Medulla oblongata (tissue), 1 donor: ENCODE measurements around the gene DNM2.
A peak's percentile ranks its signal among the peaks of the same experiment; 100 is the strongest.
"Not testable (repeated sequence)": the region's sequence is repeated elsewhere in the genome, so short reads cannot be mapped to it uniquely, and the experiment has no call there.

ENCODE experiments used
- DNase-seq: peaks from one replicate; pipeline ENCODE4 v3.0.0-alpha.2; 2015; ENCODE audit errors: extremely low spot score

The DNM2 gene

DNA sequence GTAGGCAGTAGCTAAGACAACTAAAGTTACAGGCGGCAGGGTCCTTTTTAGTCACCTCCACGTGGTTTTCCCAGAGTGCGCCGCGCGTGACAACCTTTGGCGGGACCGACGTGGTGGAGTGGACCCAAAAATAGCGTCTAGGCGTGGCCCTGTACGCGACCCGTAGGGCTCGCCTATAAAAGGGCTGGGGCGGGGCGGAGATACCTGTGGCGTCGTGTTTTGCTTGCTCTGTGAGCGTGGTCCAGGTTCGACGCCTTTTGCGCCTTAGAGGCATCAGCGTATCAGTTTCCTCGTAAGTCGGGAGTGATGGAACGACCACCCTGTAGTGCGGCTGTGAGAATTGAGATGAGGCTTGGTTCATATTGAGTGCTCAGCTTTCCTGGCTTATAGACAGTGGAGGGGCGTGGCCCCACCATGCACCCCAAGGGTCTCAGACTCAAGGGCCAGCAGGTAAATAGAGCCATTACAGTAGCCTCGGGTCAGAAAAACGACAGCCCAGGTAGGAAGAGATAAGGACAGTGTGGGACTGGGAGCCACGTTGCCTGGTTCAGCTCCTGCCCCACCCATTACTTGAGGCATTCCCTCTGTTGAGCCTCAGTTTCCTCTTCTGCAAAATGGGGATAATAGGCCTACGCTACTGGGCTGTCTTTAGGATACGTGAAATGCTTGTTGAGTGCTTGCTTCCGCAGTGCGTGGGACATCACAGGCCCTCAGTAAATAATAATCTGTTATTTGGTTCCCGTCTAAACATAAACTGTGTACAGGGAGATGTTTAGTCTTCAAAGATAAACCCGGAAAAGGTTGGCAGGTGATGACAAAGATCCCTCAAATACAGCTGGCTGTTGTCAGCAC lies 118.8 kb downstream of the DNM2 start:
- DNase-seq: no peak

DNA sequence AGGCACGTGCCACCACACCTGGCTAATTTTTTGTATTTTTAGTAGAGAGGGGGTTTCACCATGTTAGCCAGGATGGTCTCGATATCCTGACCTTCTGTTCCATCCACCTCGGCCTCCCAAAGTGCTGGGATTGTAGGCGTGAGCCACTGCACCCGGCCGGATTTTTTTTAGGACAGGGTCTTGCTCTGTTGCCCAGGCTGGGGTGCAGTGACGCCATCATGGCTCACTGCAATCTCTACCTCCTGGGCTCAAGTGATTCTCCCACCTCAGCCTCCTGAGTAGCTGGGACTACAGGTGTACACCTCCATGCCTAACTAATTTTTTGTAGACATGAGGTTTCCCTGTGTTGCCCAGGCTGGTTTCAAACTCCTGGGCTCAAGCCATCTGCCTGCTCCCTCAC lies 119.8 kb downstream of the DNM2 start:
- DNase-seq: not testable (repeated sequence)

DNA sequence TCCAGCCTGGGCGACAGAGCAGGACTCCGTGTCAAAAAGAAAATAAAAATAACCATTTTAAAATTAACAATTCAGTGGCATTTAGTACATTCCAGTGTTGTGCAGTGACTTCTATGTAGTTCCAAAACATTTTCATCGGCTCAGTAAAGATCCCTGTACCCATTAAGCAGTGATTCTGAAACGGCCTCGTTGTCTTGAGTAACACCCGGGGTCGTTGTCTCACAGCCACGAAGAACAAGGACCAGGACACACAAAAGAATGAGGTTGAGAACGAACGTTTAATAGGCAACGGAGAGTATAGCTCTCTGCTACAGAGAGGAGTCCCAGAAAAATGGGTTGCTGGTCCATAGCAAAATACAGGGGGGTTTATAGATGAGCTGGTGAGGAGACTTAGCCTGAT lies 120.5 kb downstream of the DNM2 start:
- DNase-seq: no peak

DNA sequence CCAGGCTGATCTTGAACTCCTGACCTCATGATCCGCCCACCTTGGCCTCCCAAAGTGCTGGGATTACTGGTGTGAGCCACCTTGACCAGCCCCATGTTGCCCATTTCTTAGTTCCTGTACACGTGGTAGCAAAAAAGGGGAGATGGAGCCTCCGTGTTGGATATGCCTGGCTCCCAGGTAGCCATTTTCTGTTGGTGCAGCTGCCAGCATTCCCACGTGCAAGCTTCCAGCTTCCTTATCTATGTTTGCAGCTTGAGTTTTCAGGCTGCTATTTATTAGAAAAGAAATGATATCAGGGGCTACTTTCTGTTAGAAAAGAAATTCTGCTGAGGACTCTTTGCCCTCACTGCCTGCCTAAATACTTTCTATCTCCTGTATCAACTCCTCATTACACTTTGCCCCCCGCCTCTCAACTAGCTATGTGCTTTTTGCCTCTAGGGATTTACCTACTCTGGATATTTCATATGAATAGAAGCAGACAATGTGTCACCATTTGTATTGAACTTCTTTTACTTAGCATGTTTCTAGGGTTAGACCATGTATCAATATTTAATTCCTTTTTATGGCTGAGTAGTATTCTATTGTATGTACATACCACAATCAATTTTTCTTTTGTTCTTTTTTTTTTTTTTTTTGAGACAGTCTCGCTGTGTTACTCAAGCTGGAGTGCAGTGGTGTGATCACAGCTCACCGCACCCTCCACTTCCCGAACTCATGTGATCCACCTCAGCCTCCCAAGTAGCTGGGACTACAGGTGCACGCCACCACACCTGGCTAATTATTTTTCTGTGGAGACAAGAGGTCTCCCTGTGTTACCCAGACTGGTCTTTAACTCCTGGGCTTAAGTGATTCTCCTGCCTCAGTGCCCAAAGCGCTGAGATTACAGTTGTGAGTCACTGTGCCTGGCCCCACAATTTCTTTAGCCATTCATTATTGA lies 121.5 kb downstream of the DNM2 start:
- DNase-seq: no peak

DNA sequence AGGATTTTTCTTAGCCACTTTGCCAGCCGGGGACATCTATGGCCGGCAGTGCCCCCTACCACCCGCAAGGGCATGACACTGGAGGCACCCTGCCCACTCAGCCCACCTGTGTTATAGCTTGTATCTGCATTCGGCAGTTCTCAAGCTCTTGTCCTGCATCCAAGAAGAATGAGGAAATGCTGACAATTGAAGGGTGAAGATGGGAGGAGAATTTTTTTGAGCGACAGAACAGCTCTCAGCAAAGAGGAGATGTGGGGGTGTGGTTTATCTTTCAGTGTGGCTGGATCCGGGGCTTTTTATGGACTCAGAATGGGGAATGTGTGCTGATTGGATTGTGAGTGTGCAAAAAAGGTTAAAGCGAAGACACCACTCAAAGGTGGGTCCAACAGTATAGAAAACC lies 124.9 kb downstream of the DNM2 start:
- DNase-seq: no peak

DNA sequence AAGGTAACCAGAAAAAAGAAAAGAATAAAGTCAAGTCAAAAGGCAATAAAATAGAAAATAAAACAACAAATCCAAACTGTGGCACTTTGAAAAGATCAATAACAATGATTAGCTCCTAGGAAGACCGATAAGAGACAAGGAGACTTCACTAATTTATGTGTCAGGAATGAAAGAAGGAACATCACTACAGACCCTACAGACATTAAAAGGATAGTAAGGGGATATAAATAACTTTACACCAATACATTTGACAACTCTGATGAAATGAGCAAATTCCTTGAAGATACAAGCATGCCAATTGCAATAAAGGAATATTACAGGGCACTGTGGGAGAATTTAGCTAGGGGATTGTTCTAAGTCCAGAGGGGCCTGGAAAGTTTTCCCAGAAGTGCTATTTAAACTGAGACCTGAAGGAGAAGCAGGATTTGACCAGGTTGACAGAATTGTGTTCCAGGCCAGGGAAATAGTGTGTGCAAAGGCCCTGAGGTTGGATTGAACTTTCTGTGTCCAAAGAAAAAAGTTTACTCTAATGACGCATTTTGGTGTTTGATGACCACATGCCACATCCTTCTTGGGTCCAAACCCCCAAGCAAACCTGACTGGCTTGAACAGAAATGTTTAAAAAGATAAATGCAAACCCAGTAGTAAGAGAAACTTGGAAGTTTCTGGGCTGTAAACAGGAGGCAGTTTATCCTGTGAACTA lies 128.8 kb downstream of the DNM2 start:
- no peak for DNase-seq

DNA sequence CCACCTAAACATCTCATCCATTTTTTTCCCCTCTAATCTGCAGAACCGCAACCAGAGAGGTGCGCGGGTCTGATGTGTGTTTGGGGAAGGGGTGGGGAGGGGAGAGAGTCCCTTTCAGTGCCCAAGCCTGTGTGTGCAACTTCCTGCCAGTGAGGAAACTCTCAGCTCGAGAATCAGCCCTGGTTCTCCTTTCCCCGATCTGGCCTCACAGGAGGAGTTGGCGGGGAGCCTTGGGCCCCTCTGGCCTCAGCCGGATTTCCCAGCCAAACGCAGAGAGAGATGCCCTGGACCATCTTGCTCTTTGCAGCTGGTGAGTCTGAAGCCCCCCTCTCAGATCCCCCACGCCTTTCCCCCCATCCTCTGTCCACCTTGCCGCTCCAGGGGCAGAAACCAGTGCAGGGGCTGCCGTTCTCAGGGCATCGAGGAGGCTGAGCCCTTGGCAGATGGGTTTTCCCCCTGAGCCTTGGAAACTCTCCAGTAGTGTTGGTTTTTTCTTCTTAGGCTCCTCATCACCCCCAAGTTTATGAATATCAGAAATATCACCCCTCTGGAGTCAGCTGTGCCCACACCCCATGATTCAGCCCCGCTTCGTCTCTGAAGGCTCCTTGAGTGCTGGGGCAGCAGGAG lies 130.5 kb downstream of the DNM2 start, which contains the start of gene C19orf38:
C19orf38 (plus strand) TSS at position 186 of the 627 bp plus-strand sequence; CDS start at position 280, 94 bp downstream.
- peak; percentile 40 for DNase-seq

DNA sequence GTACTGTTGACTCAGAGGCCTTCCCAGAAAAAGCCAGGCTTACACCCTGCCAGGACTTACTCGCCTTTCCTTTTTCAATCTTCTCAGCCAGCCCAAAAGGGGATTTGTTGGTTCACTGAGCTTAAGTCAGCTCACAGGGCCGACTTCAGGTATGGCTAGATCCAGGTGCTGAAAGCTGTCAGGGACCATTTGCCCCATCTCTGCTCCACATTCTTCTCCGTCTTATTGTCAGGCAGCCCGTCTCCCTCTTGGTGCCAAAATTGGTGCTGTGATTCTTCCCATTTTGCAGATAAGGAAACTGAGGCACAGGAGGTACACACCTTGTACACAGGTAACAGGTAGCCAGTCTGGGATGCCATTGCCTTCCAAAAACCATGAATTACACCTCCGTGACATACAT lies 132.8 kb downstream of the DNM2 start:
- no peak for DNase-seq

DNA sequence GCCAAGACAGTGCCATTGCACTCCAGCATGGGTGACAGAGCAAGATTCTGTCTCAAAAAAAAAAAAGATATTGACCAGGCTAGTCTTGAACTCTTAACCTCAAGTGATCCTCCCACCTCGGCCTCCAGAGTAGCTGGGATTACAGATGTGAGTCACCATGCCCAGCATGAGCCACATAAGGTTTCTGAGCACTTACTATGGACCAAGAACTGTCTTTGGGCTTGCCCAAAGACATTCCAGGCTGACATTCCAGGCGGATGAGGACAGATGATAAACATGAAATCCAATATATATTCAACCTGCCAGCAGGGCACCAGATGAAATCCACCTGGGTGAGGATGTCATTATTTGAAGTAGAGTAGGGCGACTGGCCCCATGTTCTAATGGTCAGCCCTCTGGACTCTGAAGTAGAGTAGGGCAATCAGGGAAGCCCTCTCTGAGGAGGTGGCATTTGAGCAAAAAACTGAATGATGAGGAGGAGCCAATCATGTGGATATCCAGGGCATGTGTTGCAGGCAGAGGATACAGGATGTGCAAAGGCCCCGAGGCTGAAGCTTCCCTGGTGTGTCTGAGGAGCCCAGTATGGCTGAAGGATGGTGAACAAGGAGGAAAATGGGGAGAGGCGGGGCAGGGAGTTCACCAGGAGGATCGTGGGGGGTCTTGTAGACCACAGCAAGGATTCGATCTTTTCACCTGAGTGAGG lies 134.4 kb downstream of the DNM2 start:
- no peak for DNase-seq

DNA sequence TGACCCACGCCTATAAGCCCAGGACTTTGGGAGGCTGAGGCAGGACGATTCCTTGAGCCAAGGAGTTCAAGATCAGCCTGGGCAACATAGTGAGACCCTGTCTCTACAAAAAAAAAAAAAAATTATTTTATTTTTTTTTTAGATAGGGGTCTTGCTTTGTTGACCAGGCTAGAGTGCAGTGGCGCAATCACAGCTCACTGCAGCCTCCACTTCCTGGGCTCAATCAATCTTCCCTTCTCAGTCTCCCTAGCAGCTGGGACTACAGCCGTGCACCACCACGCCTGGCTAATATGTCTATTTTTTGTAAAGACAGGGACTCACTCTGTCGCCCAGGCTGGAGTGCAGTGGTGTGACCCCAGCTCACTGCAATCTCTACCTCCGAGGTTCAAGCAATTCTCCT lies 135.1 kb downstream of the DNM2 start:
- DNase-seq: no peak

DNA sequence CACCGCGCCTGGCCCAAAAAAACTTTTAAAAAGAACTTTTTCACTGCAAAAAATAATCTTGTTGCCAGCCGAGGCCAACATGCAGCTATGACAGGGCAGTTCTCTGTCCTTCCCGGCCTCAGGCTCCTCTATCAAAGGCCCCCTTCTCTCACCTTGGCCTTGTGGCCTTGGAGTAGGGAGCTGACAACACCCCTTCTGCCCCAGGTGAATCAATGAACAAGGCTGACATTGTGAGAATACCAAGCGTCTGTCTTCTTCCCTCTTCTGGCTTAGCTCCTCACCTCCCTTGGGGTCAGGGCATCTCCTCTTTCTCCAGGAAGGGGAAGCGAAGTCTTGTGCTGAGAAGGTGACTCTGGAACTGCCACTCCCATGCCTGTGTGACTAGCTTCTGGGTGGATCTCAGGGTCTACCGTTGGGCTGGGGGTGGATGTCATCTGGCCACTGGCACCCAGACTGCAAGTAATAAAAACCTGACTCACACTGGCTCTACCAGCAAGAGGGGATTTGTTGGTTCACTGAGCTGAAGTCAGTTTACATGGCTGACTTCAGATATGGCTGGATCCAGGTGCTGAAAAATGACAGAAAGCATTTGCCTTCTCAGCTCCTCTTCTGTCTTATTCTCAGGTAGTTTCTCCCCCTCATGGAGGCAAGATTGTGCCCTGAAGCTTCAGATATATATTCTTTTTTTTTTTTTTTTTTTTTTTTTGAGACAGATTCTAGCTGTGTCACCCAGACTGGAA lies 136.6 kb downstream of the DNM2 start:
- DNase-seq: no peak

DNA sequence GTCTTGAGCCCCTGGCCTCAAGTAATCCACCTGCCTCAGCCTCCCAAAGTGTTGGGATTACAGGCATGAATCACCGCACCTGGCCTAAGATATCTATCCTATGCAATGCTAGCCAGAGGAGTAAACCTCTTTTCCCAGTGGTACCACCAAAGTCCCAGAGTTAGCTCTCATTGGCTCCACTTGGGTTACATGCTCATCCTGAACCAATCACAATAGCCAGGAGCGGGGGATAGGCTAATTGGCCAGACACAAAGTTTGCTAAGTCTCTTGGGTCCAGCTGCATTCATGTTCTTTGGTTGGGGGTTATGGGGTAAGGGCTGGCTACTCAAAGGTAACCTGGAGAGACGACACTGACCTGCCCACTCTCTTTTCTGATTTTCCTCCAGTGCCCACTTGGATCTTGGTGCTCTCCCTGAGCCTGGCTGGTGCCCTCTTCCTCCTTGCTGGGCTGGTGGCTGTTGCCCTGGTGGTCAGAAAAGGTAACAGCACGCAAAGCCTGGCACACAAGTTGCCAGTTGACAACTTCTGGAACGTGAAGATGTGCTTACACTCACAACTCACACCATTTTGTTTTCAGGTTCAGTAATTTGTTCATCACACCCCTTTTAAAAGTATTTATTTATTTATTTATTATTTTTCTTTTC lies 138.1 kb downstream of the DNM2 start:
- DNase-seq: no peak

DNA sequence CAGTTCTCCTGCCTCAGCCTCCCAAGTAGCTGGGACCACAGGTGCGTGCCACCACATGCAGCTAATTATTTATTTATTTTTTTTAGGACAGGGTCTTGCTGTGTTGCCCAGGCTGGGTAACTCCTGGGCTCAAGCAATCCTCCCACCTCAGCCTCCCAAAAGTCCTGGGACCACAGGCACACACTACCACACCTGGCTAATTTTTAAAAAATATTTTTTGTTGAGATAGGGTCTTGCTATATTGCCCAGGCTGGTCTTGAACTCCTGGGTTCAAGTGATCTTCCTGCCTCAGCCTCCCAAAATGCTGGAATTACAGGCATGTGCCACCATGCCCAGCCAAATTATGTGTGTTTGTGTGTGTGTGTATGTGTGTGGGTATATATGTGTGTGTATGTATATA lies 139.0 kb downstream of the DNM2 start:
- not testable (repeated sequence) for DNase-seq

DNA sequence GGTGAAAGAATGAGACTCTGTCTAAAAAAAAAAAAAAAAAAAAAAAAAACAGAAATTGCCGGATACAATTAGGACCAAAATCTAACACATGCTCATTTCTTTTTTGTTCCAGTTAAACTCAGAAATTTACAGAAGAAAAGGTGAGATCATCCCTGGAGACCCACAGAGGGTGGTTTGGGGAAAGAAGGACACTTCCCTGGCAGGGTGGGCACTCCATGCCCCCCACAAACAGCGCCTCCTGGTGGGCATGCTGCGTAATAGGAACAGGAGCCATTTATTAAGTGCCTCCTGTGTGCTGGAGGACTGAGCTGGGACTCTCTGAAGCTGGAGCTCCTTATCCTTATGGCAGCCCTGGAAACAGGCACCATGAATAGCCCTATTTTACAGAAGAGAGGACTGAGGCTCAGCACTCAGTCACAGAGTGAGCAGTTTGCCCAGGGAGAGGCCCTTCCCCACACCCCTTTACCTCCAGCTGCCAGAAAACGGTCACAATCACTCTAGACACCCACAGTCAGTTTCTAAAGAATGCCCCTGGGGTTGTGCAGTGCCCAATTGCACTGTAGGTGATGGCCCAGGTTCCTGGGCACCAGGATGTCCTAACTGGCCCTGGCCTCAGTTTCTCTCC lies 140.4 kb downstream of the DNM2 start:
- no peak for DNase-seq

DNA sequence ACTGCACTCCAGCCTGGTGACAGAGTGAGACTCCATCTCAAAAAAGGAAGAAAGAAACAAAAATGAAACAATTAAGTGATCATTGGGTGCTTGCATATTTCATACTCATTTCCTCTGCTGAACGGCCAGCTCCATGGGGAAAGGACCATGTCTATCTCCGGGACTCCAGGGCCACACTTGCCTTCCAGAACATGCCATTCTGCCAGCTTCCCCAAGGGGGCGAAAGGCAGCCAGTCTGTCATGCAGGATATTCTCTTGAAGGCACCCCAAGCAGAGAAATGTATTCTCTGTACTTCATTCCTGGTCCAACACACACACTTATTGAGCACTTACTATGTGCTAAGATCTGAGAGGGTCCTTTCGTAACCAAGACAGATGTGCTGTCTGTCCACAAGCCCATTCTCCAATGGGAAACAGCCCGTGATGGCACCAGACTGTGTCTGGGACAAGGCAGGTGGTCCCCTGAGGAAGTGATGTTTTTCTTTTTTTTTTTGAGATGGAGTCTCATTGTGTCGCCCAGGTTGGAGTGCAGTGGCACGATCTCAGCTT lies 143.3 kb downstream of the DNM2 start:
- DNase-seq: no peak

DNA sequence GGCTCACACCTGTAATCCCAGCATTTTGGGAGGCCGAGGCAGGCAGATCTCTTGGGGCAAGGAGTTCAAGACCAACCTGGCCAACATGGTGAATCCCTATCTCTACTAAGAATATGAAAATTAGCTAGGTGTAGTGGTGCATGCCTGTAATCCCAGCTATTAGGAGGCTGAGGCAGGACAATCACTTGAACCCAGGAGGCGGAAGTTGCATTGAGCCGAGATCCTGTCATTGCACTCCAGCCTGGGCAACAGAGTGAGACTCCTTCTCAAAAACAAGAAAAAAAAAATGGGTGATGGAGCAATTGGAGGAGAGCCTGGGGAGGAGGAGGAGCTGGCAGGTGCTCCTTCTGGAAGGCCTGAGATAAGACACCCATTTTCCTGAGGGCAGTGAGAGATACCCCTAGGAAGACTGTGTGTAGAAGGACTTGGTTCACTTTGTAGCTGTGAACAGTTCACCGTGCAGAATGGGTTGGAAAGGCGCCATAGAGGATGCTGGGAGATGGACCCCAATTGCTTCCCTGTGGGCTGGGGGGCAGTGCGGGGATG lies 144.8 kb downstream of the DNM2 start:
- no peak for DNase-seq

DNA sequence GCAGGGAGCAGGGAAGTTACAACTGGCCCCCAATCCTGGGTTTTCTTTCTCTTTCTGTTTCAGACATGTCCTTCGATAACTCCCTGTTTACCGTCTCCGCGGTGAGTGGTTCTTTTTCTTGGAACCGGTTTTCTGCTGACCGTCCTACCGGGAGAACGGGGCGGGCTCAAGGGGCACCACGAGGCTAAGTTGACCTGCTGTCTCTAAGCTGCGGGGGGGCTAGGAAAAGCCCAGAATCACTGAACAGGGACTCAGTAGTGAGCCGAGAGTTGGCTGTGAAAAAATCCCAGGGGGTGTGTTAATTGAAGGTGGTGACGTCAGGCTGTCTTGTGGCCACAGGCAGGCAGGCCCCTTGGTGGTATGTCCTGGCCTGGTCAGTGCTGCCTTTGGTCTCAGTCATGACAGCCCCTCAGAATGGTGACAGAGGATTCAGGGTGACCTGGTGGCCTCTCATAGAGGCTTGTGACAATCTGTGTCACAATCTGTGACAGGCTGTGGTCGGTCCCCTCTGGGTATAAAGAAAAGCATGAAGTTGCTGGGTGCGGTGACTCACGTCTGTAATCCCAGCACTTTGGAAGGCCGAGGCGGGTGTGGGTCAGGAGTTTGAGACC lies 145.3 kb downstream of the DNM2 start:
- peak; percentile 12 for DNase-seq

DNA sequence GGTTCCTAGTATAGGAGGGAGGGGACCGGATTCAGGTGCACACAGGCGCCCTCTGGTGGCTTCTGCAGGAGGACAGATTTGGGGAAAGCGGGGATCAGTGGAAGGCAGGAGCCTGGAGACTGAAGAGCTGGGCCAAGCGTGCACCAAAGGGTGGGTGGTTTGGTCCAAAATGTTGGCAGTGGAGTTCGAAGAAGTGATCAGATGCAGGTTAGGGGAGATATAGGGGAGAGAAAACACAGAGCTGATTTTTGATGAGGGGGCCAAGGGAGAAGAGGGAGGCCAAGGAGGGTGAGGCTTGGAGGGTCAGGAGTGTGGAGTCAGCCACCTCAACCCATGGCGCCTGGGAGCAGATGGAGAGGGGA lies 146.6 kb downstream of the DNM2 start:
- peak; percentile 86 for DNase-seq
